Osteoblast (primary cell): ENCODE results near the gene LMX1B. TPM values are rescaled to one million over a fixed set of nuclear protein-coding genes. Genes with fewer than 3 reads are reported as not detected.
A peak's percentile ranks its signal among the peaks of the same experiment; 100 is the strongest.

Experiments
- DNase-seq: peaks from one replicate; pipeline ENCODE4 v3.0.0; 2011; ENCODE audit warnings: low spot score, mixed read lengths; ENCODE audit not compliant: insufficient read length; ENCODE audit errors: missing footprints
- H2AFZ ChIP-seq: 2 replicates; pipeline ENCODE4 v1.6.0; 2011; ENCODE audit warnings: mild to moderate bottlenecking, low read length
- H3K27ac ChIP-seq: 2 replicates; pipeline ENCODE4 v1.5.1; 2011; ENCODE audit warnings: mild to moderate bottlenecking, low read depth, low read length, moderate library complexity
- H3K27me3 ChIP-seq: 2 replicates; pipeline ENCODE4 v1.6.0; 2012; ENCODE audit warnings: mild to moderate bottlenecking, control low read depth, inconsistent platforms, low read length, moderate library complexity; ENCODE audit not compliant: insufficient read depth
- H3K36me3 ChIP-seq: 2 replicates; pipeline ENCODE4 v1.5.1; 2011; ENCODE audit warnings: mild to moderate bottlenecking, low read length, control low read depth, moderate library complexity; ENCODE audit not compliant: insufficient read depth
- H3K4me1 ChIP-seq: 2 replicates; pipeline ENCODE4 v1.5.1; 2011; ENCODE audit warnings: mild to moderate bottlenecking, low read length, control low read depth, moderate library complexity; ENCODE audit not compliant: insufficient read depth
- H3K4me2 ChIP-seq: 2 replicates; pipeline ENCODE4 v1.6.0; 2011; ENCODE audit warnings: mild to moderate bottlenecking, low read length; ENCODE audit not compliant: insufficient read depth
- H3K4me3 ChIP-seq: fragments of 200-600 bp; sonication (generic); 3 replicates; pipeline ENCODE4 v1.5.1; 2012; ENCODE audit warnings: mild to moderate bottlenecking, low read length, inconsistent platforms; ENCODE audit not compliant: insufficient read depth
- H3K79me2 ChIP-seq: 2 replicates; pipeline ENCODE4 v1.6.0; 2012; ENCODE audit warnings: mild to moderate bottlenecking, low read length, control low read depth, inconsistent platforms; ENCODE audit not compliant: insufficient read depth
- H3K9me3 ChIP-seq: 2 replicates; pipeline ENCODE4 v1.5.1; 2011; ENCODE audit warnings: low read depth, low read length, control low read depth
- H4K20me1 ChIP-seq: 2 replicates; pipeline ENCODE4 v1.6.0; 2012; ENCODE audit warnings: mild to moderate bottlenecking, low read length, control low read depth; ENCODE audit not compliant: insufficient read depth
- CTCF ChIP-seq: IDR thresholded peaks from 2 replicates; pipeline ENCODE4 v1.5.1; 2011; ENCODE audit warnings: mild to moderate bottlenecking, low read depth, low read length, moderate library complexity; ENCODE audit errors: extremely low read depth
- total RNA-seq: library from RNA; depleted of rRNA; stranded (reverse); fragments of >200 nt; gene quantifications from 2 replicates; pipeline ENCODE4 v1.2.3, GENCODE V29; 2012

The LMX1B gene
- total RNA-seq, 1 donor = under 0.01 TPM

- DNase-seq = no peak
- Histone ChIP-seq H3K27ac (no peak overlapping the region), H3K9me3 (no peaks in the 10 kb centered on the region), H3K79me2 (no peaks in the 10 kb centered on the region), H3K27me3 (peaks cover 23% of the 10 kb centered on the region), H3K4me1 (no peaks in the 10 kb centered on the region), H3K36me3 (no peaks in the 10 kb centered on the region), H4K20me1 (no peaks in the 10 kb centered on the region), H3K4me2 (no peak overlapping the region), H3K4me3 (no peak overlapping the region), H2AFZ (no peak overlapping the region)
- no peak for TF ChIP-seq CTCF
These were observed 74.3 kb downstream of the LMX1B start for GRCh38 chr9:126687930-126688461.

- no peaks in the 10 kb centered on the region for H4K20me1 ChIP-seq
- no peak overlapping the region for H3K4me3 ChIP-seq
- H3K9me3 ChIP-seq = no peaks in the 10 kb centered on the region
- no peaks in the 10 kb centered on the region for H3K79me2 ChIP-seq
- peaks cover 18% of the 10 kb centered on the region for H3K27me3 ChIP-seq
- H3K4me2 ChIP-seq = no peak overlapping the region
- no peaks in the 10 kb centered on the region for H3K4me1 ChIP-seq
- no peak overlapping the region for H2AFZ ChIP-seq
- no peak for TF ChIP-seq CTCF
- DNase-seq = no peak
- no peaks in the 10 kb centered on the region for H3K36me3 ChIP-seq
- no peak overlapping the region for H3K27ac ChIP-seq
These were observed 74.9 kb downstream of the LMX1B start for GRCh38 chr9:126688617-126689016.

DNA sequence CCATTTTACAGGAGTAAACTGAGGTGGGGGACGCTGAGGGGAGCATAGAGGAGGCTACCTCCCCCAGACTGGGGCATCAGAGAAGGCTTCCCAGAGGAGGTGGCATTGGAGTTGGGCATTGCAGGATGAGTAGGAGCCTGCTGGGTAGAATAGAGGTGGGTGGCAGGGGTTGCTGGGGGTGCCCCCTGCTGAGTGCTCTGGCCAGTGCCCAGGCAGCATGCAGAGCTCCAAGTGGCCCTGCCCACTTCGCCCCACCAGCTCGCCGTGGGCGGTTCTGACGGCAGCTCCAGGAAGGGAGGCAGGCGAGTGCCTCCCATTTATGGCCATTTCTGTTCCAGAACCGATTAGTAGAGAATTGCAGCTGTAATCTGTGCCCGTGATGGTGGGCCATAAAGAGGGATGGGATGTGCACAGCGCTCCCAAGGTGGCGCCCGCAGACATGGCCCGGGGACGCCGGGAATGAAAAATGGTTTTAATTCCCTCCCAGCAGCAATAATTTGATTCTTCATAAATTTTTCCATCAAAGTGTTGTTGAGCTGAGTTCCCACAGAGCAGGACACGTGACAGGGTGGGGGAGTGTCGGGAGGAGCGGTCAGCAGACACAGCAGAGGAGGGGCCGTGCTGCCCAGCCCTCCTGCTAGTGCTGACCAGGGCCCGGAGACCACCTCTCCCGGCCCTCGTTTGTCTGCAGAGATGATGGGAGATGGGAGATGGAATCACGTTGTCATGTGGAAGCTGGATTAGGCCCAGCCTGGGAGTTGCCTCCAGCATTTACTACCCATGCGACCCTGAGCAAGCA, 75.5 kb downstream of the LMX1B start:
- TF ChIP-seq CTCF = no peak

DNA sequence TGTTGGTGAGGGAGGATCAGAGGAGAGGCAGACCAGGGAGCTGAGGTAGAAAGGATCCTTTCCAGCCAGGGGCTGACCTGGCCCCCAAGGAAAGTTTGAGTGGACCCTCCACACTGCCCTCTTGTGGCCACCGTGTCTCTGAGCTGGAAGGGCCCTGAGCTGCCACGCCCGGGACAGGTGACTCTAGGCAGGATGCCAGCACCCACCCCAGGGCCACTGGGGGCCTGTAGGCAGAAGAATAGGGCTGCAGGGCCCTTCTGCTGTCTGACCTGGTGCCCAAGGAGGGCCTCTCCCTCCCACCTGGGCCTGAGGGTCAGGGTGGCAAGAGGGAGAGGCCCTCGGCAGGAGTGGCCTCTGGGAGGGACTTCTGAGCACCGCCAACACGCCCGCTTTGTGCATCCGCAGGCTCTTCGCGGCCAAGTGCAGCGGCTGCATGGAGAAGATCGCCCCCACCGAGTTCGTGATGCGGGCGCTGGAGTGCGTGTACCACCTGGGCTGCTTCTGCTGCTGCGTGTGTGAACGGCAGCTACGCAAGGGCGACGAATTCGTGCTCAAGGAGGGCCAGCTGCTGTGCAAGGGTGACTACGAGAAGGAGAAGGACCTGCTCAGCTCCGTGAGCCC, 76.8 kb downstream of the LMX1B start:
- H3K4me1 ChIP-seq = no peaks in the 10 kb centered on the region
- H2AFZ ChIP-seq = no peak overlapping the region
- H3K4me3 ChIP-seq = no peak overlapping the region
- H3K36me3 ChIP-seq = no peaks in the 10 kb centered on the region
- H3K9me3 ChIP-seq = no peaks in the 10 kb centered on the region
- peaks cover 4% of the 10 kb centered on the region for H3K27me3 ChIP-seq
- H3K4me2 ChIP-seq = no peak overlapping the region
- H3K79me2 ChIP-seq = no peaks in the 10 kb centered on the region
- no peaks in the 10 kb centered on the region for H4K20me1 ChIP-seq
- peak; percentile 94 for DNase-seq
- peak; percentile 56 for TF ChIP-seq CTCF
- no peak overlapping the region for H3K27ac ChIP-seq

More for the DNA sequence above, 75.5 kb downstream of the LMX1B start:
- Histone ChIP-seq H3K79me2 (no peaks in the 10 kb centered on the region), H4K20me1 (no peaks in the 10 kb centered on the region), H3K27me3 (peaks cover 12% of the 10 kb centered on the region), H3K36me3 (no peaks in the 10 kb centered on the region), H2AFZ (no peak overlapping the region), H3K4me3 (no peak overlapping the region), H3K9me3 (no peaks in the 10 kb centered on the region), H3K4me1 (no peaks in the 10 kb centered on the region), H3K4me2 (no peak overlapping the region), H3K27ac (no peak overlapping the region)
- no peak for DNase-seq
